ENCODE data around the gene CALML4. TPM values are rescaled to one million over a fixed set of nuclear protein-coding genes. Genes with fewer than 3 reads are reported as not detected.

Gene CALML4
- total and polyA plus RNA-seq, 2 experiments from 2014 or later, result 13.4 to 16.2 TPM

DNA sequence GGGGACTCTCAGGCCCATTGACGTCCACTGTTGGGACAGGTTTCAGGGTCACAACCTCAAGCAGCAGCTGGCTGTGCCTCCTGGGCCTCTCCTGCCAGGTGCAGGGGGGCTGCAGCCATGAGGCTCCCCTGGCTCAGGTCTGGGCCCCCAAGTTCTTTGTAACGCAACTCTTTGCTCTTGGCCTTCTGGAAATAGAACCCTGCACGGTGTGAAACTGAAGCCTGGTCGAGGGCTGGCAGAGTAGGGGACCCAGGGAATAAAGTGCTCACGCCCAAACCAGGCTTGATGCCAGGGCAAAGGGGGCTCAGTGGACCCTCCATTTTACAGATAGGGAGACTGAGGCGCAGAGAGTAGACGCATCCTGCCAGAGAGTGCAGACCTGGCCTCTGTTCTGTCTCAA lies 771 bp downstream of the CALML4 start:
- H3K9me2 ChIP-seq (ENCODE audit: insufficient read depth), result no peaks in the 10 kb centered on the region
- peaks cover 9% of the 10 kb centered on the region for H3K36me3 Mint-ChIP-seq (ENCODE audit: low read depth)
- H3K27me3 ChIP-seq (ENCODE audit: insufficient read depth), result no peaks in the 10 kb centered on the region
- peaks cover 8% of the 10 kb centered on the region; the same call in 1 of the 2 replicates for H3F3A ChIP-seq (replicated peaks; ENCODE audit: low read depth)
- H3K4me1 ChIP-seq (ENCODE audit: insufficient read depth), result peaks cover 45% of the 10 kb centered on the region
- peak overlapping the region; percentile 20; the same call in 1 of the 2 replicates for H3K27ac Mint-ChIP-seq
- DNase-seq (ENCODE audit: low spot score) (no peak), ATAC-seq (no peak)
- peaks cover 26% of the 10 kb centered on the region for H4K20me1 ChIP-seq (replicated peaks; ENCODE audit: insufficient read depth)
- peaks cover 23% of the 10 kb centered on the region for H3K27me3 Mint-ChIP-seq (ENCODE audit: insufficient read depth, low read depth, poor library complexity)
- H3K79me2 ChIP-seq (replicated peaks; ENCODE audit: insufficient read depth), result peaks cover 20% of the 10 kb centered on the region
- H2AFZ ChIP-seq, result no peak overlapping the region
- no peak overlapping the region for H3K4me3 Mint-ChIP-seq
- no peak for TF ChIP-seq CREB1 (CRISPR knock-in tag; IDR thresholded peaks at IDR 0.05; ENCODE audit: low read depth)
- TF ChIP-seq, protein P1, sequence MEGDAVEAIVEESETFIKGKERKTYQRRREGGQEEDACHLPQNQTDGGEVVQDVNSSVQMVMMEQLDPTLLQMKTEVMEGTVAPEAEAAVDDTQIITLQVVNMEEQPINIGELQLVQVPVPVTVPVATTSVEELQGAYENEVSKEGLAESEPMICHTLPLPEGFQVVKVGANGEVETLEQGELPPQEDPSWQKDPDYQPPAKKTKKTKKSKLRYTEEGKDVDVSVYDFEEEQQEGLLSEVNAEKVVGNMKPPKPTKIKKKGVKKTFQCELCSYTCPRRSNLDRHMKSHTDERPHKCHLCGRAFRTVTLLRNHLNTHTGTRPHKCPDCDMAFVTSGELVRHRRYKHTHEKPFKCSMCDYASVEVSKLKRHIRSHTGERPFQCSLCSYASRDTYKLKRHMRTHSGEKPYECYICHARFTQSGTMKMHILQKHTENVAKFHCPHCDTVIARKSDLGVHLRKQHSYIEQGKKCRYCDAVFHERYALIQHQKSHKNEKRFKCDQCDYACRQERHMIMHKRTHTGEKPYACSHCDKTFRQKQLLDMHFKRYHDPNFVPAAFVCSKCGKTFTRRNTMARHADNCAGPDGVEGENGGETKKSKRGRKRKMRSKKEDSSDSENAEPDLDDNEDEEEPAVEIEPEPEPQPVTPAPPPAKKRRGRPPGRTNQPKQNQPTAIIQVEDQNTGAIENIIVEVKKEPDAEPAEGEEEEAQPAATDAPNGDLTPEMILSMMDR (conservative IDR thresholded peaks at IDR 0.05; ENCODE audit: low read depth in 2 of 2), result no peak
- TF ChIP-seq NANOG (IDR thresholded peaks at IDR 0.05; ENCODE audit: borderline replicate concordance), result no peak
- no peak for TF ChIP-seq JUNB (IDR thresholded peaks at IDR 0.05; ENCODE audit: unreplicated experiment)
- TF ChIP-seq POLR2AphosphoS5 (IDR thresholded peaks at IDR 0.05; ENCODE audit: low read depth), result no peak
- no peak for TF ChIP-seq STAT1 (IDR thresholded peaks at IDR 0.05; ENCODE audit: unreplicated experiment)
- TF ChIP-seq, protein P2, sequence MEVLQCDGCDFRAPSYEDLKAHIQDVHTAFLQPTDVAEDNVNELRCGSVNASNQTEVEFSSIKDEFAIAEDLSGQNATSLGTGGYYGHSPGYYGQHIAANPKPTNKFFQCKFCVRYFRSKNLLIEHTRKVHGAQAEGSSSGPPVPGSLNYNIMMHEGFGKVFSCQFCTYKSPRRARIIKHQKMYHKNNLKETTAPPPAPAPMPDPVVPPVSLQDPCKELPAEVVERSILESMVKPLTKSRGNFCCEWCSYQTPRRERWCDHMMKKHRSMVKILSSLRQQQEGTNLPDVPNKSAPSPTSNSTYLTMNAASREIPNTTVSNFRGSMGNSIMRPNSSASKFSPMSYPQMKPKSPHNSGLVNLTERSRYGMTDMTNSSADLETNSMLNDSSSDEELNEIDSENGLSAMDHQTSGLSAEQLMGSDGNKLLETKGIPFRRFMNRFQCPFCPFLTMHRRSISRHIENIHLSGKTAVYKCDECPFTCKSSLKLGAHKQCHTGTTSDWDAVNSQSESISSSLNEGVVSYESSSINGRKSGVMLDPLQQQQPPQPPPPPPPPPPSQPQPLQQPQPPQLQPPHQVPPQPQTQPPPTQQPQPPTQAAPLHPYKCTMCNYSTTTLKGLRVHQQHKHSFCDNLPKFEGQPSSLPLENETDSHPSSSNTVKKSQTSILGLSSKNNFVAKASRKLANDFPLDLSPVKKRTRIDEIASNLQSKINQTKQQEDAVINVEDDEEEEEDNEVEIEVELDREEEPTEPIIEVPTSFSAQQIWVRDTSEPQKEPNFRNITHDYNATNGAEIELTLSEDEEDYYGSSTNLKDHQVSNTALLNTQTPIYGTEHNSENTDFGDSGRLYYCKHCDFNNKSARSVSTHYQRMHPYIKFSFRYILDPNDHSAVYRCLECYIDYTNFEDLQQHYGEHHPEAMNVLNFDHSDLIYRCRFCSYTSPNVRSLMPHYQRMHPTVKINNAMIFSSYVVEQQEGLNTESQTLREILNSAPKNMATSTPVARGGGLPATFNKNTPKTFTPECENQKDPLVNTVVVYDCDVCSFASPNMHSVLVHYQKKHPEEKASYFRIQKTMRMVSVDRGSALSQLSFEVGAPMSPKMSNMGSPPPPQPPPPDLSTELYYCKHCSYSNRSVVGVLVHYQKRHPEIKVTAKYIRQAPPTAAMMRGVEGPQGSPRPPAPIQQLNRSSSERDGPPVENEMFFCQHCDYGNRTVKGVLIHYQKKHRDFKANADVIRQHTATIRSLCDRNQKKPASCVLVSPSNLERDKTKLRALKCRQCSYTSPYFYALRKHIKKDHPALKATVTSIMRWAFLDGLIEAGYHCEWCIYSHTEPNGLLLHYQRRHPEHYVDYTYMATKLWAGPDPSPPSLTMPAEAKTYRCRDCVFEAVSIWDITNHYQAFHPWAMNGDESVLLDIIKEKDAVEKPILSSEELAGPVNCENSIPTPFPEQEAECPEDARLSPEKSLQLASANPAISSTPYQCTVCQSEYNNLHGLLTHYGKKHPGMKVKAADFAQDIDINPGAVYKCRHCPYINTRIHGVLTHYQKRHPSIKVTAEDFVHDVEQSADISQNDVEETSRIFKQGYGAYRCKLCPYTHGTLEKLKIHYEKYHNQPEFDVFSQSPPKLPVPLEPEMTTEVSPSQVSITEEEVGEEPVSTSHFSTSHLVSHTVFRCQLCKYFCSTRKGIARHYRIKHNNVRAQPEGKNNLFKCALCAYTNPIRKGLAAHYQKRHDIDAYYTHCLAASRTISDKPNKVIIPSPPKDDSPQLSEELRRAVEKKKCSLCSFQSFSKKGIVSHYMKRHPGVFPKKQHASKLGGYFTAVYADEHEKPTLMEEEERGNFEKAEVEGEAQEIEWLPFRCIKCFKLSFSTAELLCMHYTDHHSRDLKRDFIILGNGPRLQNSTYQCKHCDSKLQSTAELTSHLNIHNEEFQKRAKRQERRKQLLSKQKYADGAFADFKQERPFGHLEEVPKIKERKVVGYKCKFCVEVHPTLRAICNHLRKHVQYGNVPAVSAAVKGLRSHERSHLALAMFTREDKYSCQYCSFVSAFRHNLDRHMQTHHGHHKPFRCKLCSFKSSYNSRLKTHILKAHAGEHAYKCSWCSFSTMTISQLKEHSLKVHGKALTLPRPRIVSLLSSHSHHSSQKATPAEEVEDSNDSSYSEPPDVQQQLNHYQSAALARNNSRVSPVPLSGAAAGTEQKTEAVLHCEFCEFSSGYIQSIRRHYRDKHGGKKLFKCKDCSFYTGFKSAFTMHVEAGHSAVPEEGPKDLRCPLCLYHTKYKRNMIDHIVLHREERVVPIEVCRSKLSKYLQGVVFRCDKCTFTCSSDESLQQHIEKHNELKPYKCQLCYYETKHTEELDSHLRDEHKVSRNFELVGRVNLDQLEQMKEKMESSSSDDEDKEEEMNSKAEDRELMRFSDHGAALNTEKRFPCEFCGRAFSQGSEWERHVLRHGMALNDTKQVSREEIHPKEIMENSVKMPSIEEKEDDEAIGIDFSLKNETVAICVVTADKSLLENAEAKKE (CRISPR knock-in tag; IDR thresholded peaks at IDR 0.05), result no peak
- TF ChIP-seq, protein P3, sequence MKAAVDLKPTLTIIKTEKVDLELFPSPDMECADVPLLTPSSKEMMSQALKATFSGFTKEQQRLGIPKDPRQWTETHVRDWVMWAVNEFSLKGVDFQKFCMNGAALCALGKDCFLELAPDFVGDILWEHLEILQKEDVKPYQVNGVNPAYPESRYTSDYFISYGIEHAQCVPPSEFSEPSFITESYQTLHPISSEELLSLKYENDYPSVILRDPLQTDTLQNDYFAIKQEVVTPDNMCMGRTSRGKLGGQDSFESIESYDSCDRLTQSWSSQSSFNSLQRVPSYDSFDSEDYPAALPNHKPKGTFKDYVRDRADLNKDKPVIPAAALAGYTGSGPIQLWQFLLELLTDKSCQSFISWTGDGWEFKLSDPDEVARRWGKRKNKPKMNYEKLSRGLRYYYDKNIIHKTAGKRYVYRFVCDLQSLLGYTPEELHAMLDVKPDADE (IDR thresholded peaks at IDR 0.05), result no peak
- H3K36me3 ChIP-seq (ENCODE audit: insufficient read depth), result no peaks in the 10 kb centered on the region
- peaks cover 62% of the 10 kb centered on the region for H3K4me1 Mint-ChIP-seq
- H3K9me3 Mint-ChIP-seq, result no peaks in the 10 kb centered on the region
- 0 out of 2 replicates have a peak overlapping the region, but pooled peaks have one; percentile 45 for H3K27ac ChIP-seq (ENCODE audit: low read depth)
- no peak overlapping the region for H3K4me2 ChIP-seq
- H3K4me3 ChIP-seq, result no peak overlapping the region
